ENCODE data around the gene CHST7. TPM values are rescaled to one million over a fixed set of nuclear protein-coding genes. Genes with fewer than 3 reads are reported as not detected.

CHST7 gene
- total and polyA plus RNA-seq, 12 donors = 1.4 to 24.1 (median 5.3) TPM

- intact Hi-C loops (cut with DNase I) = no loop called here
- no peak overlapping the region for H3K4me3 ChIP-seq
- no peak overlapping the region for H3K27ac ChIP-seq
- no peak for DNase-seq
- WGBS, 4 donors = 71 to 89% (median 78%) methylated on average over 3 of the region's 3 CpGs
- TF ChIP-seq POLR2A (IDR thresholded peaks at IDR 0.05) (no peak), CTCF (IDR thresholded peaks at IDR 0.05) (no peak)
- no peaks in the 10 kb centered on the region for H3K36me3 ChIP-seq (replicated peaks in 1 of 2)
- no peaks in the 10 kb centered on the region for H3K4me1 ChIP-seq (replicated peaks in 1 of 2)
- H3K9me3 ChIP-seq (replicated peaks in 1 of 3) = no peaks in the 10 kb centered on the region
- H3K27me3 ChIP-seq = no peaks in the 10 kb centered on the region
These were observed 14.5 kb upstream of the CHST7 start for GRCh38 chrX:46559062-46559461.

GRCh38 chrX:46561824-46562657 is 11.5 kb upstream of the CHST7 start:
- peak in 1 of 7 donors; percentile 26 for DNase-seq
- WGBS, 4 donors = 74 to 89% (median 79%) methylated on average over 5 to 6 of the region's 6 CpGs
- H3K4me3 ChIP-seq = no peak overlapping the region
- no peak overlapping the region for H3K27ac ChIP-seq
- H3K4me1 ChIP-seq (replicated peaks in 1 of 2) = no peaks in the 10 kb centered on the region
- H3K27me3 ChIP-seq = no peaks in the 10 kb centered on the region
- intact Hi-C loops (cut with DNase I) = no loop called here
- TF ChIP-seq CTCF (IDR thresholded peaks at IDR 0.05) (no peak), POLR2A (IDR thresholded peaks at IDR 0.05) (no peak)
- no peaks in the 10 kb centered on the region for H3K36me3 ChIP-seq (replicated peaks in 1 of 2)
- no peaks in the 10 kb centered on the region for H3K9me3 ChIP-seq (replicated peaks in 1 of 3)

- no peaks in the 10 kb centered on the region for H3K4me1 ChIP-seq (replicated peaks in 1 of 2)
- H3K27ac ChIP-seq = no peak overlapping the region
- no peaks in the 10 kb centered on the region for H3K36me3 ChIP-seq (replicated peaks in 1 of 2)
- no peak overlapping the region for H3K4me3 ChIP-seq
- intact Hi-C loops (cut with DNase I) = no loop called here
- H3K9me3 ChIP-seq (replicated peaks in 1 of 3) = no peaks in the 10 kb centered on the region
- TF ChIP-seq POLR2A (IDR thresholded peaks at IDR 0.05) = no peak
- no peak for TF ChIP-seq CTCF (IDR thresholded peaks at IDR 0.05)
- no peak for DNase-seq
- peaks cover 4% of the 10 kb centered on the region for H3K27me3 ChIP-seq
These were observed 6.2 kb upstream of the CHST7 start for GRCh38 chrX:46567388-46567787.

- intact Hi-C loops (cut with DNase I) = loop anchor here in 1 of 2 donors (10.0 kb wide), 1 partner anchor 65 kb away; no protein-coding TSS in a partner anchor
- H3K27ac ChIP-seq = no peak overlapping the region
- TF ChIP-seq CTCF (IDR thresholded peaks at IDR 0.05) (no peak), POLR2A (IDR thresholded peaks at IDR 0.05) (no peak)
- no peak for DNase-seq
- no peaks in the 10 kb centered on the region for H3K9me3 ChIP-seq (replicated peaks in 1 of 3)
- no peaks in the 10 kb centered on the region for H3K36me3 ChIP-seq (replicated peaks in 1 of 2)
- H3K4me1 ChIP-seq (replicated peaks in 1 of 2) = no peaks in the 10 kb centered on the region
- H3K27me3 ChIP-seq = peaks cover 4% of the 10 kb centered on the region
- no peak overlapping the region for H3K4me3 ChIP-seq
These were observed 3.9 kb upstream of the CHST7 start for GRCh38 chrX:46569621-46570020.

Data from adrenal gland (tissue), 12 donors.